GM12878 (cell line): Measurements from ENCODE around the gene SPATS2L. TPM values are rescaled to one million over a fixed set of nuclear protein-coding genes. Genes with fewer than 3 reads are reported as not detected.

Experiments
- ATAC-seq: fragments of 200-7000 bp; cut with Tn5 transposase; 3 replicates; pipeline ENCODE4 v1.9.1; 2020; ENCODE audit warnings: mild to moderate bottlenecking, moderate library complexity
- BruUV-seq: library from RNA; stranded (reverse); fragments of 400-500 nt; replicated peaks from 2 replicates; lab custom pipeline; 2021; lab: Mats Ljungman, UMichigan
- CTCF ChIA-PET: fragments of 300-600 bp; sonication (Branson Sonifier 250); formaldehyde crosslinking; extraction: SDS; loops from one replicate; lab custom pipeline; 2021; ENCODE audit warnings: inconsistent platforms; lab: Yijun Ruan, JAX
- POLR2A ChIA-PET: fragments of 350-600 bp; formaldehyde crosslinking; extraction: SDS; loops from one replicate; lab custom pipeline; 2021; ENCODE audit warnings: inconsistent platforms; lab: Charles Lee
- RAD21 ChIA-PET: fragments of 300-600 bp; sonication (Branson Sonifier 250); formaldehyde crosslinking; loops from one replicate; lab custom pipeline; 2023; ENCODE audit warnings: antibody characterized with exemption; ENCODE audit not compliant: unreplicated experiment; lab: Charles Lee
- SMC1A ChIA-PET: fragments of 300-600 bp; sonication (Branson Sonifier 250); formaldehyde crosslinking; loops from one replicate; lab custom pipeline; 2023; ENCODE audit not compliant: unreplicated experiment, uncharacterized antibody; lab: Charles Lee
- DNase-seq: peaks from one replicate; pipeline ENCODE4 v3.0.0-alpha.2; 2011; ENCODE audit warnings: low read depth, low spot score
- FAIRE-seq: peaks from 3 replicates; lab custom pipeline; 2011; peaks lifted over from hg19 to GRCh38; lab: Jason Lieb, UNC
- H2AFZ ChIP-seq: 2 replicates; pipeline ENCODE4 v1.6.0; 2011; ENCODE audit warnings: low read depth, low read length, control low read depth; ENCODE audit not compliant: control insufficient read depth
- H3K27ac ChIP-seq: 2 replicates; pipeline ENCODE4 v1.5.1; 2011; ENCODE audit warnings: control low read depth; ENCODE audit not compliant: control insufficient read depth, insufficient read depth
- H3K27me3 ChIP-seq, 2 experiments: replicated peaks in 1 of 2; 2 replicates each; pipeline versions ENCODE4 v1.6.0 to v1.6.1; 2011; ENCODE audit warnings: low read length in 1 of 2; ENCODE audit not compliant: control insufficient read depth in 2 of 2, insufficient read depth in 2 of 2
- H3K36me3 ChIP-seq, 2 experiments: 2 replicates each; pipeline ENCODE4 v1.5.1; 2011; ENCODE audit warnings: low read length in 1 of 2; ENCODE audit not compliant: control insufficient read depth in 2 of 2, insufficient read depth in 2 of 2
- H3K4me1 ChIP-seq: 2 replicates; pipeline ENCODE4 v1.6.1; 2011; ENCODE audit warnings: mild to moderate bottlenecking, low read length, moderate library complexity, mixed read lengths; ENCODE audit not compliant: control insufficient read depth, insufficient read depth
- H3K4me2 ChIP-seq: 2 replicates; pipeline ENCODE4 v1.6.0; 2011; ENCODE audit warnings: control low read depth; ENCODE audit not compliant: control insufficient read depth, insufficient read depth
- H3K4me3 ChIP-seq: fragments of 200-600 bp; sonication (generic); 2 replicates; pipeline ENCODE4 v1.5.1; 2016
- H3K79me2 ChIP-seq: 2 replicates; pipeline ENCODE4 v1.6.0; 2011; ENCODE audit warnings: low read length; ENCODE audit not compliant: control insufficient read depth, insufficient read depth
- H3K9ac ChIP-seq: 2 replicates; pipeline ENCODE4 v1.8.0; 2011; ENCODE audit warnings: low read length, control low read depth, mixed read lengths; ENCODE audit not compliant: control insufficient read depth, insufficient read depth
- H3K9me3 ChIP-seq: replicated peaks from 3 replicates; pipeline ENCODE4 v1.5.1; 2011; ENCODE audit warnings: mild to moderate bottlenecking, low read length; ENCODE audit not compliant: control insufficient read depth, insufficient read depth
- H4K20me1 ChIP-seq: 2 replicates; pipeline ENCODE4 v1.6.0; 2011; ENCODE audit not compliant: control insufficient read depth, insufficient read depth
- BCLAF1 ChIP-seq: fragments of 450-650 bp; IDR thresholded peaks from 2 replicates; pipeline ENCODE4 v1.6.1; 2017; ENCODE audit warnings: antibody characterized with exemption, mild to moderate bottlenecking, moderate library complexity
- BMI1 ChIP-seq: fragments of 450-650 bp; IDR thresholded peaks from 2 replicates; pipeline ENCODE4 v1.6.1; 2016; ENCODE audit warnings: mild to moderate bottlenecking, moderate library complexity, borderline replicate concordance
- HSF1 ChIP-seq: fragments of 150-350 bp; IDR thresholded peaks from 2 replicates; pipeline ENCODE4 v1.6.1; 2014; ENCODE audit warnings: mild to moderate bottlenecking, low read depth, low read length
- RCOR1 ChIP-seq: conservative IDR thresholded peaks from 2 replicates; pipeline ENCODE4 v1.6.1; 2012; ENCODE audit warnings: low read depth, low read length, improper control_type of control experiment
- RFX5 ChIP-seq: IDR thresholded peaks from 2 replicates; pipeline ENCODE4 v1.6.1; 2011; ENCODE audit warnings: low read depth, low read length, improper control_type of control experiment
- SMARCA5 ChIP-seq: fragments of 450-650 bp; IDR thresholded peaks from 2 replicates; pipeline ENCODE4 v1.6.1; 2017; ENCODE audit warnings: mild to moderate bottlenecking
- SMC3 ChIP-seq: IDR thresholded peaks from 2 replicates; pipeline ENCODE4 v1.6.1; 2011; ENCODE audit warnings: low read length, improper control_type of control experiment, borderline replicate concordance
- TAF1 ChIP-seq: IDR thresholded peaks from 2 replicates; pipeline ENCODE4 v1.6.1; 2011; ENCODE audit warnings: mild to moderate bottlenecking, low read depth, low read length, borderline replicate concordance
- ZBED1 ChIP-seq: IDR thresholded peaks from 2 replicates; pipeline ENCODE4 v1.6.1; 2016; ENCODE audit warnings: borderline replicate concordance
- ZBTB11 ChIP-seq: fragments of 450-650 bp; formaldehyde crosslinking; IDR thresholded peaks from 2 replicates; pipeline ENCODE4 v1.5.0; 2022; ENCODE audit warnings: mild to moderate bottlenecking, missing genetic modification characterization
- ZNF592 ChIP-seq: fragments of 450-650 bp; IDR thresholded peaks from 2 replicates; pipeline ENCODE4 v1.6.1; 2017; ENCODE audit warnings: mild to moderate bottlenecking, moderate library complexity
- WGBS: methylation state at CpG from one replicate; pipeline ENCODE4 v1.1.6; 2016; ENCODE audit warnings: low lambda C conversion rate; ENCODE audit not compliant: insufficient replicate concordance, insufficient coverage; ENCODE audit errors: missing lambda C conversion rate; 5-methylcytosine and 5-hydroxymethylcytosine counted together
- in situ Hi-C: fragments of 300-500 bp; cut with MboI; formaldehyde crosslinking; loops from 9 replicates; pipeline ENCODE4 v1.14.3; 2018; ENCODE audit warnings: mixed read lengths
- intact Hi-C: fragments of 100-400 bp; cut with micrococcal nuclease; formaldehyde crosslinking; loops from one replicate; pipeline ENCODE4 v1.14.2; 2022; ENCODE audit not compliant: unreplicated experiment
- polyA plus RNA-seq, 11 experiments: library from polyadenylated mRNA; depleted of rRNA in 4 of 11; unstranded in 6 of 11; stranded (reverse) in 5 of 11; fragments of >200 nt; fragmentation: Nextera tagmentation in 4 of 11; fragmentation: Illumina TruSeq in 1 of 11; extraction: Ambion mirVana in 4 of 11; extraction: Trizol in 1 of 11; gene quantifications; 1 replicate in 1 of 11; 2 replicates in 10 of 11; pipeline versions ENCODE4 v1.2.1 to v1.2.3, GENCODE V29; 2011 to 2016; ENCODE audit warnings: inconsistent platforms in 2 of 11, missing spikeins in 2 of 11, low read depth in 1 of 11
- total RNA-seq, 4 experiments: library from RNA; depleted of rRNA in 3 of 4; stranded (reverse); fragments of >200 nt in 3 of 4; fragmentation: Illumina TruSeq in 1 of 4; extraction: Trizol in 1 of 4; gene quantifications; 2 replicates each; pipeline versions ENCODE4 v1.2.1 to v1.2.3, GENCODE V29; 2013 to 2021

The SPATS2L gene
- total and polyA plus RNA-seq, 10 of the 15 experiments (the other 5 are each of a cell fraction or from before 2014, with no cell fraction given) = 5.2 to 30.0 (median 20.1) TPM

- ATAC-seq (no peak), DNase-seq (no peak), FAIRE-seq (no peak)
- Histone ChIP-seq H2AFZ (no peak overlapping the region), H3K27ac (no peak overlapping the region), H3K4me2 (no peak overlapping the region), H3K79me2 (no peaks in the 10 kb centered on the region), H3K36me3 (no peaks in the 10 kb centered on the region; a peak in 1 of 4 replicates), H3K9ac (no peak overlapping the region), H3K4me1 (no peaks in the 10 kb centered on the region), H3K4me3 (no peak overlapping the region), H3K9me3 (no peaks in the 10 kb centered on the region), H4K20me1 (no peaks in the 10 kb centered on the region), H3K27me3 (no peaks in the 10 kb centered on the region)
- SMC1A ChIA-PET = interaction anchor here (0.5 to 1.2 kb wide), 2 partner anchors 9 to 50 kb away, joined by 3 read pairs; no protein-coding TSS in a partner anchor
- BruUV-seq = no TSS peak
- RAD21 ChIA-PET = no interaction called here
- POLR2A ChIA-PET = no interaction called here
- CTCF ChIA-PET = interaction anchor here (0.9 to 1.2 kb wide), 2 partner anchors 11 to 40 kb away, joined by 3 read pairs; no protein-coding TSS in a partner anchor
- intact Hi-C loops = no loop called here
- 100% methylated on average over 1 of the region's 1 CpG for WGBS
- in situ Hi-C loops = no loop called here
- TF ChIP-seq SMARCA5 = no peak
- TF ChIP-seq ZBED1 = no peak
- TF ChIP-seq ZNF592 = no peak
- TF ChIP-seq ZBTB11 (CRISPR knock-in tag) = no peak
- no peak for TF ChIP-seq BMI1
- TF ChIP-seq SMC3 = no peak
- no peak for TF ChIP-seq HSF1
- TF ChIP-seq RCOR1 = no peak
- TF ChIP-seq RFX5 = no peak
- TF ChIP-seq BCLAF1 = no peak
- no peak for TF ChIP-seq TAF1
Measured at GRCh38 chr2:200431996-200432705, 125.7 kb downstream of the SPATS2L start.
